CD4-positive, alpha-beta T cell treated with Interleukin-2 at 100 ng/mL for 4 hours (primary cell): ENCODE results near the gene NACC2.
"Not testable (repeated sequence)": the region's sequence is repeated elsewhere in the genome, so short reads cannot be mapped to it uniquely, and the experiment has no call there.

ENCODE experiments used
- DNase-seq: peaks from one replicate; pipeline ENCODE4 v3.0.0-alpha.2; 2020; ENCODE audit warnings: low spot score

NACC2 gene

DNA sequence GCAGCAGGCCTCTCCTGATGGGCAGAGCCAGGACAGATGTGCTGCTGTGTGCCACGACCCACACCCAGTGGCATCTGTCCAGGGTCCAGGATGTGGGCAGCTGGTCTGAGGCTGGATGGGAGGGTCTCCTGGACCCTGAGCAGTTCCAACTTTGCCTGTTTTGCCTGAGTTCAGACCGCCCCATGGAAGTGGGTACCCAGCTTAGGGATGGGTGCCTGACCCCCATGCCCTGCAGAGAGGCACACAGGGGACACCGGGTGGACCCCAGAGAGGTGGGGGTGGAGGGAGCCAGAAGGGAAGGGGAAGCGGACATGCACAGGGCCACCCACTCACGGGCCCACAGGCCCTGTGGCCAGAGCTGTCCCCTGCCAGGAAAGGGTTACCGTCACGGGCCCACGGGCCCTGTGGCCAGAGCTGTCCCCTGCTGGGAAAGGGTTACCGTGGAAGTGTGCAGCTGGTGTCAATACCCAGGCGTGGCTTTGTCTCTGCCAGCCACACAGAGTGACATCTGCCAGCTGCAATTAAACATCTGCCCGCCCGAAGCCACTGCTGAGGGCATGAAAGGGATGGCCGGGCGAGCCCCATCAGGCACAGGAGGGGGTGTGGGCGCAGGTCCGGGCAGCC, 50.0 kb downstream of the NACC2 start:
- DNase-seq = no peak

- no peak for DNase-seq
These were observed 50.7 kb downstream of the NACC2 start for GRCh38 chr9:136044207-136044970.

DNA sequence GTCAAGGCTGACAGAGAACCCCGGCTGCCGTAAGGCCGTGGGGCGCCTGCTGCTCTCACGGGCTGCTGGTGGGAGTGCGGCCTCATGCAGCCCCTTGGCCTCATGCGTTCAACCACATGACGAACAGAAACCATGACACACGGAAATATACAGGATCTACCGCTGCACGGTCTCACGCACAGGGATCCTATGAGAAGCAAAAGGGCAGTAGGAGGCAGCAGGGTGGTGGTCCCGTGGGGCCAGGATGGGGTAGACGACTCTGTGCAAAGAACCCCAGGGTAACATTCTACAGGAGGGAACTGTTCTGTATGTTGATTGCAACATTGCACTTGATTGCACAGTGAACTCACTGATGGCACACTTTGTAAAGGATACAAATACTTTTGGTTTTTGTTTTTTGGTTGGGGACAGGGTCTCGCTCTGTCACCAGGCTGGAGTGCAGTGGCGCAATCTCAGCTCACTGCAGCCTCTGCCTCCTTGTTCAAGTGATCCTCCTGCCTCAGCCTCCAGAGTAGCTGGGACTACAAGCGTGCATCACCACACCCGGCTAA, 51.6 kb downstream of the NACC2 start:
- DNase-seq = no peak

DNA sequence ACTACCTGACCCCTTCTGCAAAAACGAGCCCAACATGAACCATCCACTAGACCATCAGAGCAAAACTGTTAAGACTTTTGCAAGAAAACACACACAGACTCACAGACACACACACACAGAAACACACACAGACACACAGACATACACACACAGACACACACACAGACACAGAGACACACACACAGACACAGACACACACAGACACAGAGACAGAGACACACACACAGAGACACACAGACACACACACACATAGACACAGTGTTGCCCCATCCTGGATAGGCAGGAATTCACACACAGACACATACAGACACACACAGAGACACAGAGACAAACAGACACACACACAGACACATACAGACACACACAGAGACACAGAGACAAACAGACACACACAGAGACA, 52.5 kb downstream of the NACC2 start:
- no peak for DNase-seq

DNA sequence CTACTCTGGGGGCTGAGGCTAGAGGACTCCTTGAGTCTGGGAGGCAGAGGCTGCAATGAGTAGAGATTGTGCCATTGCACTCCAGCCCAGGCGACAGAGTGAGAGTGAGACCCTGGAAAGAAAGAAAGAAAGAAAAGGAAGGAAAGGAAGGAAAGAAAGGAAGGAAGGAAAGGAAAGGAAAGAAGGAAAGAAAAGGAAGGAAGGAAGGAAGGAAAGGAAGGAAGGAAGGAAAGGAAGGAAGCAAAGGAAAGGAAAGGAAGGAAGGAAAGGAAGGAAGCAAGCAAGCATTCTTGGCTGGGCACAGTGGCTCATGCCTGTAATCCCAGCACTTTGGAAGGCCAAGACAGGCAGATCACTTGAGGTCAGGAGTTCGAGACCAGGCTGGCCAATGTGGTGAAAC, 54.2 kb downstream of the NACC2 start:
- not testable (repeated sequence) for DNase-seq

DNA sequence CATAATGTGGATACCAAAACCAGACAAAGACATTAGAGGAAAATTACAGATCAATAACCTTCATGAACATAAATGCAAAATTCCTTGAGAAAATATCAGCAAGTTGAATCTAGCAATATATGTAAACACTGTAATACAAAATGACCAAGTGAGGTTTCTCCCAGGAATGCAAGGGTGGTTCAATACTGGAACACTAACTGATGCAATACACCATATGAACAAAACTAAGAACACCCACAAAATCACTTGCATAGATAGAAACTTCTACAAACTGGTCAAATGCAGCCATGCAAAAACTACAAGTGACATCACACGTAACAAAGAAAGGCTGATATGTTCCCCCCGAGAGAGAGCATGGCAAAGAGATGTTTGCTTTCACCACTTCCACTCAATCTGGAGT, 55.6 kb downstream of the NACC2 start:
- no peak for DNase-seq

GRCh38 chr9:136036848-136037247, 58.2 kb downstream of the NACC2 start:
- DNase-seq = no peak

DNA sequence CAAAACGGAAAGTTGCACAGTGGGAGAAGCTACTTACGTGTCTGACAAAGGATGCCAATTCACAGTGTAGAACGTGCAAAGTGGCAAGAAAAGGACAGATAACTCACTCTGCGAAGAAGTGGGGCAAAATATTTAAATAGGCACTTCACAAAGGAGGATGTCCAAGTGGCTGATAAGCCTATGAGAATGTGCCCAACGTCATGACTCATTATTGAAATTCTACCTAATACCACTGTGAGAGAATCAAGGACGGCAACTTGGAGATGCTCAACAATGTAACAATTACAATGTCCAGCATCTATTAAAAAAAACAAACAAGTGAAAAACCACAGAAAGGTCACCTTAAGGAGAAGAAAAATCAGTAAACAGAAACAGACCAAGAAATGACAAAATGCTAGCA, 59.0 kb downstream of the NACC2 start:
- DNase-seq = no peak

DNA sequence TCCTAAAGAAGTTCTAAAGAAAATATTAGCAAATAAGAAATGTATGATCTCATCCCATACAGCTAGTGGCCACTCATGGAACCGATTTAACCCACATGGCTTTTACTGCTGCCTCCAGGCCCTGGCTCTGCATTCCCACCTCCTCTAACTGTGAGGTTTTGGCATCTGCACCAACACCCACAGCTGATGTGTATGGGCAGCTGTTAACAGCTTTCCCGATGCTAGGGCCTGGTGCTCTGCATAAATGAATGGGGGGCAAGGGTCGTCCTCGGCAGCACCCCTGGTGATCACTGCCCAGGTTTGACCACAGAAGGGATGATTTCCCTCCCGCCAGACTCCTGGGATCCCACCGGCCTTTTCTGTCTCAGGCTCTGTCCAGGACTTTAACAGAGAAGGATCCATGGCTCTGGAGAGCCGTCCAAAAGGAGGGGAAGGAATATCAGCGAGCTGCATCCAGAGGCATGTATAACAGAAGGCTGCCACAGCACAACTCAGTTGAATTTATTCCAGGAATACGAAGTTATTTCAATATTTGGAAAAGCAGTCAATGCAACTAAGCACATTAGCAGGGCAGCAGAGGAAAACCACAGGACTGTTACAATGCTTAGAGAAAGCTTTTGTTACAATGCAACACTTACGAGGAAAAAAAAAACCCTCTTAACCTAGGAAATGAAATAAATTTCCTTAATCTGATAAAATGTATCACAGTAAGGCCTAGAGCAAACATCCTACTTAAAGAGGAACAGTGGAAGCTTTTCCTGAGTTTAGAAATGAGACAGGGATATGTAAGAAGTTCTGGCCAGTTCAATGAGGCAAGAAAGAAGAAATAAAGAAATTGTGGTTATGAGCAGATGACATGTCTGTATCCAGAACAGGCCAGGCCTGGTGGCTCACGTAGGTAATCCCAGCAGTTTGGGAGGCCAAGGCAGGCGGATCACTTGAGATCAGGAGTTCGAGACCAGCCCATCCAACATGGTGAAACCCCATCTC, 63.1 kb downstream of the NACC2 start:
- DNase-seq = no peak

DNA sequence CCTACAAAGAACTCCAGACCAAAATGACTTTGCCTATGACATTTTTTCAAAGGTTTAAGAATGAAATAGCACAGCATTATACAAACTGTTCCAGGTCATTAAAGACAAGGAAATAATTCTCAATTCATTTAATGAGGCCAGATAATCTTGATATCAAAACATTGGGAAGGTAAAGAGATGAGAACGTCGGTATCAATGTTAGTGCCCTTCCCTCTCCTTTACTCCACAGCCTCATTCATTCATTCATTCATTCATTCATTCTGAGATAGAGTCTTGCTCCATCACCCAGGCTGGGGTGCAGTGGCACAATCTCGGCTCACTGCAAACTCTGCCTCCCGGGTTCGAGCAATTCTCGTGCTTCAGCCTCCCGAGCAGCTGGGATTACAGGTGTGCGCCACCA, 64.0 kb downstream of the NACC2 start:
- DNase-seq = no peak

- DNase-seq = no peak
These were observed 65.5 kb downstream of the NACC2 start for GRCh38 chr9:136029556-136029955.

- no peak for DNase-seq
These were observed 66.2 kb downstream of the NACC2 start for GRCh38 chr9:136028760-136029470.

GRCh38 chr9:136026943-136027289, 68.2 kb downstream of the NACC2 start:
- not testable (repeated sequence) for DNase-seq

GRCh38 chr9:136026266-136026942, 68.7 kb downstream of the NACC2 start:
- no peak for DNase-seq

- DNase-seq = no peak
These were observed 69.6 kb downstream of the NACC2 start for GRCh38 chr9:136025481-136025880.

DNA sequence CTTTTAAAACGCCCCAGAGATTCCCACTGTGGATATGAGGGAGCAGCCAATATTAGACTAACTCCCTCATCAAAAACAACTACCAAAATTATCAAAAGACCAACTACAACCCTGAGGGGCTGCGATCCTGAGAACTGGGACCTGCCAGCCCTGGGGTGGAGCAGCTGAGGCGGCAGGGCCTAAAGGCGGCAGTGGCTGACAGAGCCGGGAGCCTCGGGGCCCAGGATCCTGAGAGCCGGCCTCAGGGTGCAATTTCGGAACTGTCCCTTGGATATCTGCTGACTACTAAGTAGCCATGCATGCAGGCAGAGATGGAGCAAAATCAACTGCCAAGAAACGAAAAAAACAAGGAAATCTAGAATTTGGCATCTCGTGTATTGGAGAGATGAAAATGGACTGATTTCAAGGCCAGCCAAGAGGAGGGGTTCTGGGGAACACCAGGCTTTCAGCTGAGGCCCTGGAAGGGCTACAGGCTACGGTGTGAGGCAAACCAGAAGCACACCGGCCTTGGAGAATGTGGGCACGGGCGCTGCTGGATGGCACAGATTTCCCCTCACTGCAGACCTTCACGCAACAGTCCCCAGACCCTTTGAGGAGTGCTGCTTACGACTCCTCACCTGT, 70.3 kb downstream of the NACC2 start:
- no peak for DNase-seq

GRCh38 chr9:136024286-136024685, 70.8 kb downstream of the NACC2 start:
- DNase-seq = no peak

GRCh38 chr9:136023410-136024225, 71.5 kb downstream of the NACC2 start:
- DNase-seq = no peak

DNA sequence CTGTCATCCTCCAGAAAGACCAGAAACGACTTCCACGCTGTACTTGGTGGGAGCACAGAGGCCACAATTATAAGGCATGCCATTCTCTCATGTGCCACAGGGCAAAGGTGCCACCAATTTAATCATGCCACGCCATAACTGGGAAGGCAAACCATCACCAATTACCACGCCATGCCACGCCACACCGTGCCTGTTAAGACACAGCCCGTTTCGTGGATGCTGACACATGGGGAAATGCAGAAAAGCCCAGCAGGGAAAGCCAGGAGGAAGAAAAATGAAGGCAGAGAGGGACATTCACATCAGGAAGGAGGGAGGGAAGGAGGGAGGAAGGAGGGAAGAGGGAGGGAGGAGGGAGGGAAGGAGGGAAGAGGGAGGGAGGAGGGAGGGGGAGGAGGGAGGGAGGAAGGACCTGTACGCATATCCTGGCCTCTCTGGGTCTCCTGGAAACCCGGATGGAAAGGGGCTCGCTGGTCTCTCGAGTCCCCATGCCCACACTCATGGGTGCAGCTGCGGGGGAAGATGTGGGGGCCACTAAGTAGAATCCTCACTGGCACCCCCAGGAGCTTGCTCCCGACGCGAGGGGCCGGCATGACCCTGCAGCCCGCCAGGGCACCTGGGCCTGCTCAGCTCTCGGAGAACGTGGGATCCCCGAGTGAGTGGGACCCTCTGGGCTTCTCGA, 72.2 kb downstream of the NACC2 start:
- DNase-seq = no peak
